HPDE6-E6E7 (cell line): ENCODE results near the gene LRP8.

Experiments
- DNase-seq: peaks from one replicate; pipeline ENCODE4 v3.0.0; 2011; ENCODE audit warnings: missing footprints; ENCODE audit errors: extremely low spot score

The LRP8 gene

DNA sequence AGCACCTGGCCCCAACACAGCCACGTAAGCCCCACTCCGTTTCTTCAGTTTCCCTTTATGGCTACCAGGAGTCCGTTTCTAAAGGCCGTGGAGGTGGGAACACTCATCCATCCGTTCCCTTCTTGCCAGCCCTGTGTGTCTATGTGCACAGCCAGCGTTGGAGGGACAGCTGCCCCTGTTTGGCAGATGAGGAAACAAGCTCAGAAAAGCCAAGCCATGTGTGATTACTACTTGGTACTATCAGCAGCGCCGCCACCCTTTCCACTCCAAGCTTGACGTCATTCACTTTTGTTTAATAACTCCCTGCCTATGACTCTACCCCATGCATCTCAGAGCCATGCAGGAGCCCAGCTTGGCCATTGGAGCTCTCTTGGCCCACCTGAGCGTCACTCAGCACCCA, 3.5 kb downstream of the LRP8 start:
- no peak for DNase-seq

DNA sequence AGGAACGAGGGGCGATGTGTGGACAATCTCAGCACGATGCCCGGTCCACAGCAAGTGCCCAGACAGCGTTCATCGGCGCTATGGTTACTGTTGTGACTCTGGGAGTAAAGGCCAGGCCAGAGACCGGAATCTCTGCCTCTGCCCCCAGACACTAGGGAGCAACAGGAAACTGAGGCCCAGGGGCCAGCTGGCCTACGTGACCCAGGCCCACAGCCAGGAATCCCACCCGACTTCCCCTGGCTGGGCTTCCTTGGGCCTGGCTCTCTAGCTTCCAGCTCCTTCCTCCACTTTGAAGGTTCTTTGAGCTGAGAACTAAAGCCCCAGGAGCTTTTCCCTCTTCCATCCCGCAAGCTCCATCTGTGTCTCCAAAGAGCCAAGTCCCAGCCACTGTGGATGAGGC, 4.6 kb downstream of the LRP8 start:
- DNase-seq = no peak

DNA sequence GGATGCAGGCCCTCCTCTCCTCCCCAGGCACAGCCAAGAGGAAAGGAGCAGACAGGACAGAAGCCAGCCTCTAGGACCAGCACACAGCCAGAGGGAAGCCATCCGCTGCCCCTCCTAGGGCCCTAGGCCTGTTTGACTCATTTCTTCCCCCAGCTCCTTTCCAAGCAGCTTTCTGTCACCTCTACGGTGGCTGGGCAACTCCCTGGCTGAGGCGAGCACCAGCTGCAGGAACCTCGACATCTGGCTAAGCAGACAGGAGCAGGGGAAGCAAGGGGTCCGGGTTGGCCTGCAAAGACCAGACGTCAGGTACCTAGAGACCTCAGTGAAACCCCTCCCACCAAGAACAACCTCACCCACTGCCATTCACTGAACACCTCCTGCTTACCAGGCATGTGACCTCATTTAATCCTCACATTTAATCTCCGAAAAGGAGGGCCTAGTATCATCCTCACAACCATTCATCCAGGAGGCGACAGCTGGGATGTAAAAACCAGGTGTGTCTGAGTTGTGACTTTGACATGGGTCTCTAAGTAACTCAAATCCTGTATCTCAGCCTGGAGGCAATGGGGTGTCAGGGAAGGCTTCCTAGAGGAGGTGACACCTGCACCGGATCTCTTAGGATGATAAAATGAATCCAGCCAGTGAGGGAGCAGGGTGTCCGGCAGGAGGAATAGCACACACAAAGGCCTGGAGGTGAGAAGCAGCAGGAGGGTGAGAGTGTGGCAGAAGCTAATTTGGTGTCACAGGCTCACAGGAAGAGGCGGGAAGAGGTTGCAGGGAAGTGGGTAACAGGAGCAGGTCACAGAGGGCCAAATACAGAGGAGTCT, 5.9 kb downstream of the LRP8 start:
- DNase-seq = no peak

DNA sequence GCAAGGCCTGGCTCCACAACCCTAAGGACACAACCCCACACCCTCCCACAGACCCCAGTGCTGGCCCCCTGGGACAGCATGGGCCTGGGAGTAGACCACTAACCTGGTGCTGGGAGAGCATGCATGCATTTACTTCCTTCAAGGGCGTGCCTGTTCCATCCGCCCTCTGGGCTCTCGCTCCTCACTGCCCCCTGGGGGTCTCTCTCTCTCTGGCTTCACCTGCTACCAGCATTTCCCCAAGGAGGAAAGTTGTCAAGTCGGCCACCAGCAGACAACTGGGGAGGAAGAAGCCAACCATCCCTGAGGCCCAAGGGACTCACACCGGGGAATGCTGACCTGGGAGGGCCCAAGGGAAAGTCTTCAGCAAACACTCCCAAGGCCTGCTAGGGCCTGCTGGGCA, 6.5 kb downstream of the LRP8 start:
- no peak for DNase-seq

DNA sequence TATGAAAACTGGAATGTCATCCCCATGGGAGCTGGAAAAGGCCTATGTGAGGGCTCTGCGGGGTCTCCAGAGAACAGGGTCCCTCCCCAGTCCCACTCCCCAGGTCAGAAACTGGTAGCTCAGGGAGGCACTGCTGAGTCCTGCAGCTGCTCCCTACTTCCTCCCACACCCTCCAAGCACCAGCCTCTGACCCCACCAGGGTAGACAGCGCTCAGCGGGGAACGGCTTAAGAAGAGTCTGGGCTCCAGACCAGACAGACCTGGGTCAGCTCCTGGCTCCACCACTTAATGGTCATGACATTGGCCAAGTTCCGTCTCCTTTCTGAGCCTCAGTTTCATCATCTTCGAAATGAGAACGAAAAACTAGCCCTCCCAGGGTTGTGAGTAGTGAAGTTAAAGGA, 7.2 kb downstream of the LRP8 start:
- no peak for DNase-seq

DNA sequence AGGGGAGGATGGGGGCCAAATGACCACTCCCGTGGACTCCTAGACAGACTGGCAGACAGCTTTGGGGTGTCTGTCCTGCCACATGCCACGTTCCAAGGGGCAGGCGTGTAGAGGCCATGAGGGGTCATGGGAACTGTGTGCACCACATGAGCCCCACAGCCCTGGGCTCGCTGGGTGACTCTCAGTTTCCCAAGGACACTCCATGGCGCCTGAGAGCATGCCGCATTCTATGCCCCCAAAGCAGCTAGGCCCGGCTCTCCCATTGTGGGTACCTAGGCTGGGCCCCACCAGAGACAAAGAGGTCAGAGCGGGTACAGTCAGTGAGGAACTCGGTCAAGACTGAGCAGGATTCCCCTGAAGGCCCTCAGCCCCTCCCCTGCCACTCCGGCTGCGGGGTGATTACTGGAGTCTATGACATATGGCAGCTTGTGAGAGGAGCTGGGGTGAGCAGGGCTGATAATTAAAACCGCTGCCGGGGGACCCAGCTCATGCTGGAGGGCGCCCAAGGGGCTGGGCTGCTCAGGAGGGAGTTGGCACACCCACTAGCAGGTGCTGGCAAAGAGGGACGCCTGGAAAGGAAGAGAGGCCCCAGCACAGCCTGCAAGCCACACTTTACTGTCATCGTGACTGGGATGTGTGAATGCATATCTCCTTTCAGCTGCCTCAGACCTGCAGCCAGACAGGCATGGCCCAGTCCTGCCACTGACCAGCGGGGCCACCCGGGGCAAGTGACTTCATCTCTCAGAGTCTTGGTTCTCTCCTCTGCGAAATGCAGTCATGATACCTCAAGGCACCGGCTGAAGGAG, 8.4 kb downstream of the LRP8 start:
- DNase-seq = no peak

DNA sequence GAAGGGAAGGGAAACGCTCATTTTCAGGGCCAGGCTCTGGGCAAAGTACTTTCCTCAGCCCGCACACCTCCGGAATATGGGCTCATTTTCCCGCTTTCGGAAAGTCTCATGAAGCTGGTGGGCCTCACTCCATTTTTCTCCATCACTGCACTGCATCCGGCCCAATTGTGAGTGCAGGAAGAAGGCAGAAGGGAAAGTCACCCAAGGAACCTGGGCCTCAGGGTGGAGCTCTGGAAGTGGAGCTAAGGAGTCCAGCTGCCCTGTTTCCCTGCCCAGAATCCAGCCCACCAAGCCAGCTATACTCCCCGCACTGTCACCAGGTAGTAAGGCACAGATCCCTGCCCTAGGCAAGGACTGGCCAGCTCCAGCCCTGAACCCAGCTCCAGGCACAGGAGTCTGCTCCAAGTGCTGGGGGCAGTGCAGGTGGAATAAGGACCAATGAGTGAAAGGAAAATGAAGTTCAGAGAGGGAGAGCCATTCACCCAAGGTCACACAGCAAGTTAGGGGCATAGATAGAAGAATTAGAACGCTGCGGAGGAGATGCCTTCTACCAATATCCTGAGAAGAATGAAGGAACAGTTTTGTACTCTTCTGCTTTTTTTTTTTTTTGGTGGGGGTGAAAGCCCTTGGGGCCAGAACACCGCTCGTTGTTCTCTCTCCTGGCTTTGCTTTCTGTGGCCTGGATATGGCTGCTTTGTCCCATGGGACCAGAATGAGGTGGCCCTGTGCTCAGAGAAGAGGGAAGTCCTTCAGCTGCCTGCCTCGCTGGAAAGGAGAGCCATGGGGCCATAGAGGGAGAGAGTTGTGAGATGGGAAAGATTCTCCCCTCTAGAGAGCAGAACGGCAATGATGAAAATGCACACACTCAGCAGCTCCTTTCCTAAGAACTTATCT, 10.0 kb downstream of the LRP8 start:
- DNase-seq = no peak

DNA sequence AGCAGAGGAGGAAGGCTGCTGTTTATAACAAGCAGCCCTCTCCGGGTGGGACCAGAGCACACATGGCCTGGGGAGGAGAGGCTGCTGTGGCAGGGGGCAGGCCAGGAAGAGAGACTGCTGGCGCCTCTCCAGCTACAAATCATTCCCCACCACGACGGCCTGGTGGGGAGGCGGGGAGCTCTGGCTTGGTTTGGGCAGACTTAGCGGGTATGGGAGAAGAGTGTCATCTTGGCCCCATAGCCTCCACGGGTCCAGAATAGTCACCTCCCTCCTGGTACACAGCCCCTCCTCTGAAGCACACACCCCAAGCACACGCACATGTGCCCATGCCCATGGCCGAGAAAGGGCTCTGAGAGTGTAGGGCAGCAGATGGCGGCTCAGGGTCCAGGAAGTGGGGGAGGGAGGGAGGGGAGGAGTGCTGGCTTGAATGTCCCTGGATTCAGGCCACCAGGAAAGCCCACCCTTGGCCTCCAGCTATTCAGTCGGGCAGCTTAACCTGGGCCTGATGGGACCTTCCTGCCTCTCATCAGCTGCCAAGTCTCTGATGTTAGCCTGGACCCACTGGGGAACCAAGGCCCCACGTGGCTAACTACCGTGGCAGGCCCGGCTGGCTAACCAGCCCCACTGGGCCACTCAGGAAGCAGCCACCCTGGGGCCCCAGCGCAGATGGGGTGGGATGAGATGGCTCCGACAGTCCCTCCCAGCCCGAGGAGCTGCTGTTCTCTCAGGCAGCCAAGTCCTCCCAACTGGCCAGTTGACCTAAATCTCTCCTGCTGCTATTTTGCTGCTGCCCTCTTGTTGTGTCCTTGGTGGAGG, 10.9 kb downstream of the LRP8 start:
- DNase-seq = no peak

DNA sequence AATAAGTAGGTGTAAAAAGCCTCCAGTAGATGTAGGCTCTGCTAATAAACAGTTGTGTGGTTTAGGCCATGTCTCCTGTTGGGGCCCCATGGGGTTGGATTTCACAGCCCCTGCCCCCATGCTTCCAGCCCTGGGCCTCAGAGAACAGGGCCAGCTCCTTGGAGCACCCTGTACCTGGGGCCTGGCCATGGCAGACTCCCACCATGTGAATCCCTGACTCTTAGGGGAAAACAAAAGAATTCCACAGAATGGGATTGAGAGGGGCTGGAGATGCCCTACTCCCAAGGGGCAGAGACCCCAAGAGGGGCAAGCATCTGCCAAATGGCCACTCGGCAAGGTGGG, 11.5 kb downstream of the LRP8 start:
- no peak for DNase-seq

DNA sequence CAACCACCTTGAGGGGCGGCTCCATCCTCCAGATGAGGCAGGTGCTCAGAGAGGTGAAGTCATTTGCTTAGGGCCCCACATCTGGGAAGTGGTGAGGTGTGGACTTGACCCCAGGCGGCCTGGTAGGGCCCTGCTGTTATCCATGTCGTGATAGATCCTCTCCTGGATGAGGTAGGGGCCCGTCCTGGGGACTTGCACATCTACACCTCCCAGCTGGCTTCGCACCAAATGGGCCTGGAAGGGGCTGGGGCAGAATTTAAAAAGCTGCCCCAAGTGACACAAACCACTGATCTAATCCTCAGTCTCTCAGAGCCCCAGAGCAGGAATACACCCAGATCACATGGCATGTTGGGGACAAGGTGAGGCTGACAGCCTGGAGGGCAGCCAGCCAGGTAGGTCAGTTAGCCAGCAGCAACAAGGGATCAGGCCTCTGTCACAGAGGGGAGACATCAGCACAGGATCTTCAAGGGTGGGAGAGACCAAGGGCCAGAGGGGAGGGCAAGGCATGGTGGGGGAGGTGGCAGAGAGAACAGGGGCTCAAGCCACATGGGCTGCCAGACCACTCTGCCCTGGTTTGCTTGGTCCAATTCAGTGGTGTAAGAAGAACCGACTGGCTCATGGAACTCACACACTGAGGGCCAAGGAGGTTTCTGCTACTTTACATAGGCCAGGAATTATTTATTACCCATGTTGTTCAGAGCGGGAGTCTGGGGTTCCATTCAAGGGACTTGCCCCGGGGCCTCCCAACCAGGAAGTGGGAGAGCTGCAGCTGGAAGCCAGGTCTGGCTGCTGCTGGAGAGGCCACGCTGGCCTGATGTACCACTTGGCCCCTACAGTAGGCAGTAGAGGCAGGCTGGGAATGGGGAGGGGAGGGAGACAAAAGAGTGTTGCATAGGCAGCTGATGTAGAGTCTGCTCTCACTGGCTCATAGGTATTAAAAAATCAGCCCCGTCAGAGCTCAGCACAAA, 12.1 kb downstream of the LRP8 start:
- no peak for DNase-seq

DNA sequence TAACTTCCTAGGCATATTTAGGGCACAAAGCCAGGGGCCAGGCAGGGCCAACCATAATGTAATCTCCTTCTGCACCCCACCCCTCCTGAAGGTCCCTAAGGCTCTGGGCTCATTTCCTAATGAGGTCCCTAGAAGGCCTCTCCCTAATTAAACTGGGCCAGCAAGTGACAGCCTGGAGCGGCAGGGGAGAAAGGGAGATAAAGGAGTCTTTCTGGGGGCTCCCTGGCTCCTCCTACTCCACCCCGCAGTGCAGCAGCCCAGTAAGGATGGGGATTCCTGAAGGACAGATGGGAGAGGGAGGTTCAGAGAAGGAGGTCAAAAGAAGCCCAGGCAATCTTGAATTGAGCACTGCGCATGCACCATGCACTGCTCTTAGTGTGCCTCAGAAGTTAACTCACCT, 12.8 kb downstream of the LRP8 start:
- DNase-seq = no peak

DNA sequence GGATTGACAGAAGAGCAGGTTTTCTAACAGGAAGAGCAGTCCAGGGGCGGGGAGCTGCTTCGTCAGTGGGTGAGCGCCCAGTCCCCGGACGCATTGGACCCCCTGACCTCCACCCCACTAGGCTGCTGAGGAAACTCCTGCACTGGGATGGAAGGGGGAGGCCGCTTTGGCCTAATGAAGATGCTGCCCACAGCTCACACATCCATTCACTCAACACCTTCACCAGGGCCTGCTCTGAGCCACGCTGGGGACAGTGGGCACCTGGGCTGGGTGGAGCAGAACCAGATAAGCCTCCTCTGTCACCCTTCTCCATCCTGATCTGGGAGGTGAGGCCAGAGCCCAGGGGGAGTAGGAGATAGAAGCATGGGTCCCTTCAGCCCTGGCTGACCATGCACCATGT, 13.3 kb downstream of the LRP8 start:
- DNase-seq = no peak

DNA sequence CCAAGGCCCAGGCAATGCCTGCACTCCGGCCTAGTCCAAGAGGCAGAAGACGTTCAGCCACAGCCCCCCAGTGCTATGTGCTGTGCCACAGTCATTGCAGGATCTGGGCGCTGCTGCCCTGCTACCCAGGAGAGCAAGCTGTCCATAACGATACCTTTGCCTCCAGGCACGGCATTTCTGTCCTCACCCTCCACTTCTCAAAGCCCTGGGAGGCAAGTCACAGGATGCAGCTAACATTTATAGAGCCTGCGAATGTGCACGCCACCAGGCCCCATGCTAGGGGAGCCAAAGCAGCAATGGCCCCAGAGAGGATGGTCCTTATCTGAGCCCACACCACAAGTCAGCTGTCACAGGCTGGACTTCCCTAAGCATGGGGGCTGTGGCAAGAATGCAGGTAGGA, 13.8 kb downstream of the LRP8 start:
- DNase-seq = no peak

DNA sequence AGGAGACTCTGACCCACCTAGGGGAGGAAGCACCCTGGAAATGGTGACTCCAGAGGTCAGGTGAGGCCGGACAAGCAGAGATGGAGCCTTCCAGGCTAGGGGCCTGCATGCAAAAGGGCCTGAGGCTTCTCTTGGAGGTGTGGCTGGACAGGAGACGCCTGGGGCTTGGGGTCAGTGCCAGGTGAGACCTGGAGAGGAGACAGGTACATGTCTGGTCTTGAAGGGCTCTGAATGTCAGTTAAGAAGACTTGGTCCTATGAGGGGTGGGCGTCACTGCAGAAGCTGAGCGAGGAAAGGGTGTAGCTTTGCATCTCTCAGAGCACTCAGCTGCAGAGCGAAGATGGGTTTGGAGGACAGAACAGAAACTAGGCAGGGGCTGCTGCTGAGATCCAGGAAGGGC, 14.3 kb downstream of the LRP8 start:
- no peak for DNase-seq

DNA sequence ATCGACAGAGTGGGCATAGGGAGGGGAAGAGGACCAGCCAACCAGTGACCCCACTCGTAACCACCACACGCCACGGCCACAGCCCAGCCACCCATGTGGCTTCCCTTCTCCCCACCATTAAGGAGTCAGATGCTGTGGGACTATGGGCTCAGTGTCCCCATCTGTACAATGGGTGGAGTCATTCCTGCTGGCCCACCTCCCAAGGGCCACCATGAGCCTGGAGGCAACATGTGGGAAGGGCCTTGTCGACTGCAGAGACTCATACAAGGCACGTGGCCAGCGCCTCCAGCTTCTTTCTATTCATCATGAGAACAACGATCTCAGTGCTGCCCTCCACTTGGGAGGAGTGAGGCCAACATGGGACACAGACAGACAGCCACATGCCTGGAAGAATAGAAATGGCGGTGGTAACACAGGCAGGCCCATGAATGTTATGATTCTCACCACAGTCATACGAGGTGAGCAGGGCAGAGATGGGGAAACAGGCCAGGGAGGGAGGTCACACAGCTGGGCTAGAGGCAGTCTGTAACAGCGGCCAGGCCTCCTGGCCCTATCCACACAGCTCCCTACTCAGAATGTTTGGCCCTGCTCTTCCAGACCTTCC, 16.1 kb downstream of the LRP8 start:
- no peak for DNase-seq

DNA sequence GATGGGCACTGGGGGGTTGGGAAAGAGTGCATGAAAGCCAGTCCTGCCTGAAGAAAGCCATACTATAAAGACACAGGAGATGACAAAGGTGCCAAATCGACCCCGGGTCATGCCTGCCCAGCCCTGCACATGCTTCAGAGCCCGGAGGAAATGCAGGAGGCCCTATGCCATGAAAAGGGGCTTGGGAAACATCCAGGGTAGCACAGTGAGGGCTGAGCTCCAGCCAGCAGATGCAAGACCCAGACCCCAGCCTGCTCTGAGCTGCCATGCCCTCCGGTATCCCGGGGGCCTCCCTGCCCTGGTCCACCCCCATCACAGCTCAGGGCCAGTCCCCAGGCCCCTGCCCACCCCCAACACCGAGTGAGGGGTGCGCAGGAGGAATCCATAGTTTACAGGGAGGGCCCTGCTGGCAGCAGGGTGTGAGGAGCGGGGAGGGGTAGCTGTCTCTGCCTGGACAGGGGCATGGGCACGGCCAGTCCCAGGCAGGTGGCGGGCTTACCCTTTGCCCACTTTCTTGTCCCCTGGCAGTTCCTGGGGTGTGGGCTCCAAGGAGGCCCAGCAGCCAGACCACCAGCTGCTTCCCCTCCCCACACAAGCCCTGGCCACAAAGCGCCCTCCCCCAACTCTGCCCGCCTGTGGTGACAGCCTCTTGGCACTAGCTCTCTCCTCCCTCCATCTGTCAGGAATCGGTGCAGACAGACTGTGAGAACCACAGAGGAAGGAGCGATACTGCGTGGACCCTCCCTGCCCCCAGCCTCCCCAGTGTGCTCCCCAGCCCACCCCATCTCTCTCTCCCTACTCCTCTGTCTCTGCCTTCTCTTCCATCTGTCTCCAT, 16.8 kb downstream of the LRP8 start:
- DNase-seq = no peak

DNA sequence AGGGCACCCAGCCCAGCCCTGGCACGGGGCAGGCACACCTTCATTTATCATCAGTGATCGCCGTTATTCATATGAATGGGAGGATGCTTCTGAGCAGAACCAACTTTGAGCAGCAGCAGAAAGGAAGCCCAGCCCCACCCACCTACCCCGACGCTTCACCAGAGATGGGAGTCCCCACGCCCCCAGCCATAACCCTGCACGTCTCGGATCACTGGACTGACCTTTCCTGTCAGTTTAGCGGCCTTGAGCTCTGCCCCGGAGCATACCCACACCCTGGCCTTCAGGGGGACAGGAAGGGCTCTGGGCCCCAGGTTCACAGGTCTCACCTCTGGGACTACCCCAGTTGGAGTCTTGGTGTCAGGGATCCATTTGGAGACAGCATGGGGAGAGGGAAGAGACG, 18.1 kb downstream of the LRP8 start:
- DNase-seq = no peak

DNA sequence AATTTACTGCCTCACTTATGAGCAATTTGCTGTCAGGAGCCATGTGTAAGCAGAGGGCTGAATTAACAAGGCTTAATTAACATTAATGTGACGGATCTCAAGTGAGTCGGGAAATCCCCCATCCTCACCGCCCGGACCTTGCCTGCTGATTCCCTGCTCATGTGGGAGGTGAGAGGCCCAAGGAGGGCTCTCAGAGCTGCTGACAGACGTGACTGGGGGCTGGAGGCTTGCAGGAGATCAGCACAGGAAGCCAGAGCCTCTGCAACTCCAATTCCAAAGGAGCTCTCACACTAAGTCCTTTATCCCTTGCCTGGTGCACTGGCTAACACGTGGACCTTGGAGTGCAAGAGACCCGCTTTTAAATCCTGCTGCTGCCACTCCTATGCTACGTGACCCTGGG, 19.4 kb downstream of the LRP8 start:
- no peak for DNase-seq

DNA sequence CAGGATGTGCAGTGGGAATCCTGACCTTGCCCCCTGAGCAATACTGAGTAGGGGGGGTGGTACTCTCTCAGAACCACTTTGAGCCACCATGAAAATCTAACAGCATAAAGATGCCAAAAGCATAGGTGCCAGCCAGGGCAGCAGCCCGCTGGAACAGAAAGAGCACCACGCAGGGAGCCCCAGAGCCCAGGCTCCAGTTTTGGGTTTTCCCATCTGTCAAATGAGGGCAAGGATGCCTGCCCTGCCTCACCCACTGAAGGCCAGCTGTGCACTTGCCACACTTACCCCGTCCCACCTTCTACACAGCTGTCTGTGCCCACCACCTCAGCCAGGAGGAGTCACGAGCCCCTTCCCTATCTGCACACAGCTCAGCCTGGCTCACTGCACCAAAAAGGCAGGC, 20.8 kb downstream of the LRP8 start:
- no peak for DNase-seq
